Measurements from ENCODE around the gene TNFRSF9.
"Not testable (repeated sequence)": the region's sequence is repeated elsewhere in the genome, so short reads cannot be mapped to it uniquely, and the experiment has no call there.

DNA sequence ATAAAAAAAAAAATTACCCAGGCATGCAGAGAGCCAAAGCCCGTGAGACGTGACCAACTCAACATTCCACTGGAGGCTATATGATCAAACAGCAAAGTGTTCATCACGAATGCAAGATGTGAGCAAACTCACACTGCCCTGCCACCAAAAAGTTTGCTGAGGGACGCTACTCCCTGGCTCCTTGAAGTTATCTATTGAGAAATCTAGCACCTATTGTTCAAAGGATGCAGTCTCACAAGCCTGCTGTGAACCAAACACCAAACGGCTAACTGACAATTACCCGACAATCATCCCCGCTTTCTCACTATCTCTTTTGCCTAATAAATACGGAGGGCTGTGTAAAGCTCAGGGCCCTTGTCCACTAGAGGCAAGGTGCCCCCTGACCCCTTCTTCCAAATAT lies 13.6 kb downstream of the TNFRSF9 start:
- TF ChIP-seq, protein P1, sequence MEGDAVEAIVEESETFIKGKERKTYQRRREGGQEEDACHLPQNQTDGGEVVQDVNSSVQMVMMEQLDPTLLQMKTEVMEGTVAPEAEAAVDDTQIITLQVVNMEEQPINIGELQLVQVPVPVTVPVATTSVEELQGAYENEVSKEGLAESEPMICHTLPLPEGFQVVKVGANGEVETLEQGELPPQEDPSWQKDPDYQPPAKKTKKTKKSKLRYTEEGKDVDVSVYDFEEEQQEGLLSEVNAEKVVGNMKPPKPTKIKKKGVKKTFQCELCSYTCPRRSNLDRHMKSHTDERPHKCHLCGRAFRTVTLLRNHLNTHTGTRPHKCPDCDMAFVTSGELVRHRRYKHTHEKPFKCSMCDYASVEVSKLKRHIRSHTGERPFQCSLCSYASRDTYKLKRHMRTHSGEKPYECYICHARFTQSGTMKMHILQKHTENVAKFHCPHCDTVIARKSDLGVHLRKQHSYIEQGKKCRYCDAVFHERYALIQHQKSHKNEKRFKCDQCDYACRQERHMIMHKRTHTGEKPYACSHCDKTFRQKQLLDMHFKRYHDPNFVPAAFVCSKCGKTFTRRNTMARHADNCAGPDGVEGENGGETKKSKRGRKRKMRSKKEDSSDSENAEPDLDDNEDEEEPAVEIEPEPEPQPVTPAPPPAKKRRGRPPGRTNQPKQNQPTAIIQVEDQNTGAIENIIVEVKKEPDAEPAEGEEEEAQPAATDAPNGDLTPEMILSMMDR (IDR thresholded peaks at IDR 0.05) = not testable (repeated sequence)
- not testable (repeated sequence) for TF ChIP-seq POLR2A (IDR thresholded peaks at IDR 0.05)
